ENCODE results near the gene ADAMTSL4.
"Not testable (repeated sequence)": the region's sequence is repeated elsewhere in the genome, so short reads cannot be mapped to it uniquely, and the experiment has no call there.

Gene ADAMTSL4

GRCh38 chr1:150596095-150596892 lies 47.1 kb downstream of the ADAMTSL4 start:
- DNase-seq, result no peak

GRCh38 chr1:150596976-150597375 lies 47.8 kb downstream of the ADAMTSL4 start:
- DNase-seq, result no peak

- DNase-seq, result not testable (repeated sequence)
Measured at GRCh38 chr1:150598346-150598745, 49.1 kb downstream of the ADAMTSL4 start.

GRCh38 chr1:150601540-150601939 lies 52.3 kb downstream of the ADAMTSL4 start:
- DNase-seq, result no peak

- DNase-seq, result not testable (repeated sequence)
Measured at GRCh38 chr1:150602372-150602771, 53.2 kb downstream of the ADAMTSL4 start.

- no peak for DNase-seq
Measured at GRCh38 chr1:150603711-150604110, 54.5 kb downstream of the ADAMTSL4 start.

GRCh38 chr1:150604226-150604588 lies 55.0 kb downstream of the ADAMTSL4 start:
- DNase-seq, result no peak

GRCh38 chr1:150605451-150605731 lies 56.2 kb downstream of the ADAMTSL4 start:
- not testable (repeated sequence) for DNase-seq

GRCh38 chr1:150606463-150607142 lies 57.4 kb downstream of the ADAMTSL4 start:
- DNase-seq, result no peak

GRCh38 chr1:150609732-150610131 lies 60.5 kb downstream of the ADAMTSL4 start:
- DNase-seq, result no peak
